OCI-LY3 (cell line): ENCODE results near the gene TMTC4.

Experiments used
- EZH2phosphoT487 ChIP-seq: fragments of 200-600 bp; shearing (Covaris generic); IDR thresholded peaks from 2 replicates; pipeline ENCODE4 v1.6.1; 2018; ENCODE audit warnings: antibody characterized with exemption, mixed run types, low read depth
- TF ChIP-seq, protein P1 (sequence below): fragments of 200-600, 300-600 bp; sonication (generic); IDR thresholded peaks from 2 replicates; pipeline ENCODE4 v1.5.1; 2014; ENCODE audit warnings: antibody characterized with exemption, low read length, low read depth

DNA sequence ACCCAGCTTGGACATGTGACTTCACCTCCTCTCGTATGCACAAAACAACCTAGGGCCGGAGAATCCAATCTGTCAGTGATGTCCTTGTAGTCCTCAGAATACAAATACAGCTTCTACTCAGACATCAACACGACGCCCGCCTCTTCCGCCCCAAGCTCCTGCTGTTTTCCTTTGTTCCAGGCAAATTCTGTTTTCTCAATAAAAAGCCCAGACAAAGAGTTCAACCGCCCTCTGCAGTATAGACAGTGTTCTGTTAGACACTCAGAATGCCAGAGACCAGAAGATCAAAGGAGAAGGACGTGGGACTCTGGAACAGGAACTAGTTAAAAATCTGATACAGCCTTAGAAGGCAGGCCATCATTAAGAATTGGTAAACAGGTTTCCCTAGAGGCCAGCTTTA is 44.0 kb downstream of the TMTC4 start:
- TF ChIP-seq, protein P1, sequence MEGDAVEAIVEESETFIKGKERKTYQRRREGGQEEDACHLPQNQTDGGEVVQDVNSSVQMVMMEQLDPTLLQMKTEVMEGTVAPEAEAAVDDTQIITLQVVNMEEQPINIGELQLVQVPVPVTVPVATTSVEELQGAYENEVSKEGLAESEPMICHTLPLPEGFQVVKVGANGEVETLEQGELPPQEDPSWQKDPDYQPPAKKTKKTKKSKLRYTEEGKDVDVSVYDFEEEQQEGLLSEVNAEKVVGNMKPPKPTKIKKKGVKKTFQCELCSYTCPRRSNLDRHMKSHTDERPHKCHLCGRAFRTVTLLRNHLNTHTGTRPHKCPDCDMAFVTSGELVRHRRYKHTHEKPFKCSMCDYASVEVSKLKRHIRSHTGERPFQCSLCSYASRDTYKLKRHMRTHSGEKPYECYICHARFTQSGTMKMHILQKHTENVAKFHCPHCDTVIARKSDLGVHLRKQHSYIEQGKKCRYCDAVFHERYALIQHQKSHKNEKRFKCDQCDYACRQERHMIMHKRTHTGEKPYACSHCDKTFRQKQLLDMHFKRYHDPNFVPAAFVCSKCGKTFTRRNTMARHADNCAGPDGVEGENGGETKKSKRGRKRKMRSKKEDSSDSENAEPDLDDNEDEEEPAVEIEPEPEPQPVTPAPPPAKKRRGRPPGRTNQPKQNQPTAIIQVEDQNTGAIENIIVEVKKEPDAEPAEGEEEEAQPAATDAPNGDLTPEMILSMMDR = no peak
- no peak for TF ChIP-seq EZH2phosphoT487
